Vagina (tissue), 2 donors: ENCODE data around the gene FADS2.

Experiments
- POLR2AphosphoS5 ChIP-seq, 2 donors: sonication (generic); formaldehyde crosslinking; IDR thresholded peaks; one replicate each; pipeline ENCODE4 v1.9.0; 2017; ENCODE audit warnings: antibody characterized with exemption in 2 of 2, mild to moderate bottlenecking in 2 of 2, low read depth in 1 of 2; ENCODE audit not compliant: insufficient read depth in 1 of 2
- TF ChIP-seq, protein P1 (sequence below), 3 experiments: fragments of 450-650 bp in 2 of 3; fragments of 200-600 bp in 1 of 3; sonication (generic) in 1 of 3; IDR thresholded peaks; one replicate each; pipeline ENCODE4 v1.5.1; 2017 to 2019; ENCODE audit warnings: antibody characterized with exemption in 3 of 3, mild to moderate bottlenecking in 2 of 3, moderate library complexity in 2 of 3

GRCh38 chr11:61811831-61812230 lies 16.3 kb upstream of the FADS2 start:
- TF ChIP-seq, protein P1, sequence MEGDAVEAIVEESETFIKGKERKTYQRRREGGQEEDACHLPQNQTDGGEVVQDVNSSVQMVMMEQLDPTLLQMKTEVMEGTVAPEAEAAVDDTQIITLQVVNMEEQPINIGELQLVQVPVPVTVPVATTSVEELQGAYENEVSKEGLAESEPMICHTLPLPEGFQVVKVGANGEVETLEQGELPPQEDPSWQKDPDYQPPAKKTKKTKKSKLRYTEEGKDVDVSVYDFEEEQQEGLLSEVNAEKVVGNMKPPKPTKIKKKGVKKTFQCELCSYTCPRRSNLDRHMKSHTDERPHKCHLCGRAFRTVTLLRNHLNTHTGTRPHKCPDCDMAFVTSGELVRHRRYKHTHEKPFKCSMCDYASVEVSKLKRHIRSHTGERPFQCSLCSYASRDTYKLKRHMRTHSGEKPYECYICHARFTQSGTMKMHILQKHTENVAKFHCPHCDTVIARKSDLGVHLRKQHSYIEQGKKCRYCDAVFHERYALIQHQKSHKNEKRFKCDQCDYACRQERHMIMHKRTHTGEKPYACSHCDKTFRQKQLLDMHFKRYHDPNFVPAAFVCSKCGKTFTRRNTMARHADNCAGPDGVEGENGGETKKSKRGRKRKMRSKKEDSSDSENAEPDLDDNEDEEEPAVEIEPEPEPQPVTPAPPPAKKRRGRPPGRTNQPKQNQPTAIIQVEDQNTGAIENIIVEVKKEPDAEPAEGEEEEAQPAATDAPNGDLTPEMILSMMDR (IDR thresholded peaks at IDR 0.05) = no peak
- no peak for TF ChIP-seq POLR2AphosphoS5 (IDR thresholded peaks at IDR 0.05; ENCODE audit: insufficient read depth in 1 of 2, low read depth in 1 of 2)
